ENCODE data around the gene FRA10AC1. TPM values are rescaled to one million over a fixed set of nuclear protein-coding genes. Genes with fewer than 3 reads are reported as not detected.

FRA10AC1 gene
- total RNA-seq (2016; rRNA removed; fragmentation: Illumina TruSeq; extraction: Trizol) (5.2 and 5.3 TPM in 2 replicates), polyA plus RNA-seq (2011; rRNA removed) (6.4 and 7.4 TPM in 2 replicates), polyA minus RNA-seq (2011; rRNA and poly(A)+ RNA removed; ENCODE audit: low replicate concordance) (2.5 and 2.9 TPM in 2 replicates), Bru-seq, nascent RNA (percentile 78 among the genes with signal in this experiment), BruChase-seq, experiment 1, labeled RNA remaining after a 6-hour chase (percentile 73 among the genes with signal in this experiment), BruChase-seq, experiment 2, labeled RNA remaining after a 2-hour chase (percentile 83 among the genes with signal in this experiment)
- 2.1 and 2.7 TPM in 2 replicates for total RNA-seq (2016; cell fraction: cytosol; rRNA removed; fragmentation: Illumina TruSeq; extraction: Trizol; ENCODE audit: low read depth)
- 5.4 and 6.3 TPM in 2 replicates for total RNA-seq (2016; cell fraction: insoluble cytoplasmic fraction; rRNA removed; fragmentation: Illumina TruSeq; extraction: Trizol)
- total RNA-seq (2016; cell fraction: membrane; rRNA removed; fragmentation: Illumina TruSeq; extraction: Trizol), result 4.5 and 4.8 TPM in 2 replicates
- total RNA-seq (2016; cell fraction: nucleus; rRNA removed; fragmentation: Illumina TruSeq; extraction: Trizol), result 19.1 and 24.8 TPM in 2 replicates
- 0.58 and 1.0 TPM in 2 replicates for polyA plus RNA-seq (2011; cell fraction: cytosol; rRNA removed)
- 7.8 and 13.9 TPM in 2 replicates for polyA plus RNA-seq (2011; cell fraction: nucleus; rRNA removed)
- polyA plus RNA-seq (2012), result 17.5 and 19.1 TPM in 2 replicates
- polyA plus RNA-seq (2016; cell fraction: cytosol; fragmentation: Illumina TruSeq; extraction: Trizol; ENCODE audit: low read depth), result 1.8 and 1.9 TPM in 2 replicates
- 8.3 and 9.5 TPM in 2 replicates for polyA plus RNA-seq (2016; cell fraction: insoluble cytoplasmic fraction; fragmentation: Illumina TruSeq; extraction: Trizol; ENCODE audit: low read depth)
- 2.8 and 2.9 TPM in 2 replicates for polyA plus RNA-seq (2016; cell fraction: membrane; fragmentation: Illumina TruSeq; extraction: Trizol; ENCODE audit: low read depth)
- polyA plus RNA-seq (2016; cell fraction: nucleus; fragmentation: Illumina TruSeq; extraction: Trizol; ENCODE audit: insufficient read depth, low read depth), result 29.1 and 30.9 TPM in 2 replicates
- 1.1 and 2.6 TPM in 2 replicates for polyA minus RNA-seq (2011; cell fraction: cytosol; rRNA and poly(A)+ RNA removed)
- polyA minus RNA-seq (2011; cell fraction: nucleus; rRNA and poly(A)+ RNA removed), result 58.6 and 62.0 TPM in 2 replicates
- long read RNA-seq, experiment 1, partial matches to known transcripts, result 2 of 3 reads
- long read RNA-seq, experiment 1, other reads (novel, unspliced or antisense), result 0 of 3 reads
- long read RNA-seq, experiment 2, transcript FRA10AC1-201 (14 exons, 3,089 nt), result major isoform, 13 of 33 reads
- long read RNA-seq, experiment 2, partial matches to known transcripts, result 7 of 33 reads
- long read RNA-seq, experiment 2, other reads (novel, unspliced or antisense), result 13 of 33 reads

- ChIA-PET POLR2A (interaction anchor here (0.5 to 1.8 kb wide), 10 partner anchors 9 to 421 kb away, joined by 3 to 5 read pairs (median 3); partner anchors contain the start of gene CEP55), CTCF (ENCODE audit: low intra/inter-chr PET ratio, low total read pairs) (no interaction called here)
- H3K36me3 ChIP-seq (replicated peaks in 1 of 2; ENCODE audit: control insufficient read depth in 1 of 2, insufficient read depth in 2 of 2, low read length in 2 of 2), result peaks cover 0 to 11% of the 10 kb centered on the region in 2 experiments; a peak in 3 of 5 replicates
- peaks cover 24% of the 10 kb centered on the region for H3K4me1 ChIP-seq (ENCODE audit: insufficient read depth, low read length)
- peak within 1 kb of the TSS; percentile 78 to 88 (median 84) for H3K4me3 ChIP-seq (replicated peaks in 1 of 3; ENCODE audit: insufficient read depth in 1 of 3, low read depth in 2 of 3, low read length in 3 of 3)
- under 1% methylated on average over 38 of the region's 52 CpGs for whole genome bisulfite sequencing (ENCODE audit: low lambda C conversion rate)
- no peaks in the 10 kb centered on the region for H4K20me1 ChIP-seq (ENCODE audit: insufficient read depth, low read length)
- peak within 1 kb of the TSS; percentile 85 for H3K9ac ChIP-seq (ENCODE audit: insufficient read depth, low read depth, low read length)
- in situ Hi-C loops (cut with HindIII; ENCODE audit: extremely low pct_ligation_motif_present, low pct_unique_long_range_greater_than_20kb), result loop anchor here (10.0 kb wide), 1 partner anchor 112 kb away; no protein-coding TSS in a partner anchor
- intact Hi-C loops (cut with micrococcal nuclease; ENCODE audit: unreplicated experiment), result loop anchor here (1.0 kb wide), 1 partner anchor 114 kb away; no protein-coding TSS in a partner anchor
- no peaks in the 10 kb centered on the region; a peak in 1 of 5 replicates for H3K27me3 ChIP-seq (ENCODE audit: control insufficient read depth in 1 of 2, insufficient read depth in 2 of 2, low read length in 2 of 2)
- ATAC-seq (peak; percentile 99), DNase-seq (ENCODE audit: low spot score) (peak; percentile 73), FAIRE-seq (no peak)
- no peaks in the 10 kb centered on the region for H3K9me3 ChIP-seq (ENCODE audit: low read length)
- H3K27ac ChIP-seq (ENCODE audit: extremely low read length, insufficient read depth, low read length), result peak within 1 kb of the TSS; percentile 61
- H3K4me2 ChIP-seq (ENCODE audit: low read depth, low read length), result peak within 1 kb of the TSS; percentile 95
- BruUV-seq (replicated peaks), result no TSS peak
- H2AFZ ChIP-seq (ENCODE audit: low read length), result peak within 1 kb of the TSS; percentile 99
- H3K79me2 ChIP-seq (ENCODE audit: insufficient read depth, low read length), result peaks cover 8% of the 10 kb centered on the region
- TF ChIP-seq CSRNP2 (CRISPR knock-in tag; conservative IDR thresholded peaks at IDR 0.05; ENCODE audit: low read depth) (no peak), MAZ (IDR thresholded peaks at IDR 0.05; ENCODE audit: borderline replicate concordance, low read depth, low read length) (no peak), MAZ (CRISPR knock-in tag; IDR thresholded peaks at IDR 0.05; ENCODE audit: low read depth) (peak; percentile 96), RBAK (CRISPR knock-in tag; IDR thresholded peaks at IDR 0.05) (0 out of 2 replicates have a peak, but pooled peaks have one; percentile 29), ZSCAN29 (CRISPR knock-in tag; conservative IDR thresholded peaks at IDR 0.05) (peak; percentile 36; the same call in 1 of the 2 replicates), ZNF589 (CRISPR knock-in tag; conservative IDR thresholded peaks at IDR 0.05) (peak; percentile 77; the same call in 1 of the 2 replicates), KDM4B (CRISPR knock-in tag; IDR thresholded peaks at IDR 0.05) (peak; percentile 96), ZNF777 (CRISPR knock-in tag; IDR thresholded peaks at IDR 0.05) (peak; percentile 67), TGIF2 (CRISPR knock-in tag; IDR thresholded peaks at IDR 0.05) (peak; percentile 96), CENPBD1 (CRISPR knock-in tag; IDR thresholded peaks at IDR 0.05; ENCODE audit: borderline replicate concordance, low read depth) (no peak), CEBPG (CRISPR knock-in tag; IDR thresholded peaks at IDR 0.05) (peak; percentile 52; the same call in 1 of the 2 replicates), TEAD3 (CRISPR knock-in tag; optimal IDR thresholded peaks at IDR 0.05; ENCODE audit: borderline replicate concordance) (peak; percentile 80), ZNF850 (CRISPR knock-in tag; conservative IDR thresholded peaks at IDR 0.05) (no peak), ZNF605 (CRISPR knock-in tag; IDR thresholded peaks at IDR 0.05) (peak; percentile 59; the same call in 1 of the 2 replicates), TSC22D2 (CRISPR knock-in tag; IDR thresholded peaks at IDR 0.05; ENCODE audit: borderline replicate concordance) (0 out of 2 replicates have a peak, but pooled peaks have one; percentile 82)
These were observed at the start of gene FRA10AC1 for GRCh38 chr10:93702210-93703001. Gene FRA10AC1, minus strand, starts transcription at chr10:93702592. Its CDS starts 2,486 bp downstream, at chr10:93700106.

All from HepG2 (cell line).